ENCODE results near the gene TRIM31.

Gene TRIM31

DNA sequence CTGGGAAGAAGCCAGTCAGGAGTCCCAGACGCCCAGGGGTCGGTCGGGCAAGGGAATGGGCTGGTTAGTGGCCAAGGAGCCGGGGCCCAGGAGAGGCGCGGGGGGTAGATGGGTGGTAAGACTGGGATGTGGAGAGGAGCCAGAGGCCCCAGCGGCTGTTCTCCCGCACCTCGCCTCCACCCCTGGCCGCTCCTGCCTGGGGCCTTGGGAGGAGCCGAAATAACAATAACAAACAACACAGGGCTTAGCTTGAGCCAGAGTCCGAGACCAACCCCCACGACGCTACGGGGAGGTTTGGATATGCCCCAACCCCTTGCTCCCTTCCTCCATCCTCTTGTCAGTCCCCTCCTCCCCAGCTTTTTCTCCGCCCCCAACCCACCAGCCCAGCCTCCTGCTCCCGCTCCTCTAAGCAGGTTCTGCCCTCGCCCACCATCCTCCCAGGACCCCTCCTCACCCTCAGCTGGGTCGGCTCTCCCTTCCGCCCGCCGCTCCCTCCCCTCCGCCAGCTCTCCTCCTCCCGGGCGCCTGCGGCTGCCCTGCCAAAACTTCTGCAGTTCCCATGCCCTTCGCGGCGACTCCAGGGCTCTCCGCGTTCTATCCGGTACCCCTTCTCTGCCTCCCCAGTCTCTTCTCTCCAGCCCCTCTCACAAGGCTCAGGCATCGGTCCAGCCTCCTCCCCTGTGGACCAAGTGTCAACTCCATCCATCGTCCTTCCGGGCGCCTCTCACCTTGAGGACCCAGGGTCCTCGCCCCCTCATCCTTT, 38.4 kb downstream of the TRIM31 start:
- no peak for DNase-seq

DNA sequence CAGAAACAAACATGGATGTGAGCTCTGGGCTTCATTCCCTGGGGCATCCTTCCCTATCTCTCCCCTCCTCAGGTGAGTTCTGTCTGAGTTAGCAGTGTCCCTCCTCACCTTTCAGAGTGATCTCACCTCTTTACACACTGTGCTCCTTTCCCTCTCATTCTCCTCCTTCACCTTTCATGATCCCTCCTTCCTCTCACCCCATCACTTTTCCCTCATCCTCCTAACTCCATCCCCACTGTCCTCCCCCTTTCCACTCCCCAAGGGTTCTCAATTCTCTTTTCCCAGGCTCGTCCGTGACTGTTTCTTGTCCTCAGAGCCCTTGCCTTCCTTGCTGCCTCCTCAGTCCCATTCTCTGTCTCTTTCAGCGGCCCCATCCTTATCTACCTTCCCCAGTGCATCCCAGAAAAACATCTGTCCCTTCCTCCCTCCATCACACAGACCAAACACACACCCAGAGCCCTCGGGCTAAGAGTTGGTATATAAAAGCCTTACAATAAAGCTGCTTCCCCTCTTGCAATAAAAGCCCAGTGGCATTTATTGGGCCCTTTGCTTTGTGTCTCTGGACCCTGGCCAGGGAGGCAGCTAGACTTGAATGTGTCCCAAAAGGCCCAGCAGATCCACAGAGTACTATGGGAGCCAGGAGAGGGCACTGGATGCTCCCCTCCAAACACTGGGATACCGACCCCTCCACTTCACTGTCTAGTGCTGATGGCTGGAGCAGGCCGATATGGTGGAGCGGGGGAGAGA, 39.2 kb downstream of the TRIM31 start:
- no peak for DNase-seq

DNA sequence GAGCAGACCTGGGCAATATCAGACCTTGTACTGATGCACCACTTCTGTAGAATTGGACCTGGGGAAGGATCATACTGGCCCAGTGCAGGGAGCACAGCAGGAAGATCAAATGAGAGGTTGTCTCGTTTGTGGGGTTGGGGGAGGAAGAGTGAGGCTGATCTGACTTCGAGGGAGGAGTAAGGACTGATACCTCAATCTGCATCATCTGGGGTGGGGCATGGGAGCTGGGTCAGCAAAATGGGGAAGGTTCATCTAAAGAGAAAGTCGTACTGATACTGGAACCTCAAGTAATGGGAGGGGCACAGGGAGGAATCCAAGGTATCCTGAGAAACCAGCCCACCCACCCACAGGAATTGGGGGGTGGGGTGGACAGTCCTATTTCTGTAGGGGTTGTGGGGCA, 41.0 kb downstream of the TRIM31 start:
- DNase-seq = no peak

DNA sequence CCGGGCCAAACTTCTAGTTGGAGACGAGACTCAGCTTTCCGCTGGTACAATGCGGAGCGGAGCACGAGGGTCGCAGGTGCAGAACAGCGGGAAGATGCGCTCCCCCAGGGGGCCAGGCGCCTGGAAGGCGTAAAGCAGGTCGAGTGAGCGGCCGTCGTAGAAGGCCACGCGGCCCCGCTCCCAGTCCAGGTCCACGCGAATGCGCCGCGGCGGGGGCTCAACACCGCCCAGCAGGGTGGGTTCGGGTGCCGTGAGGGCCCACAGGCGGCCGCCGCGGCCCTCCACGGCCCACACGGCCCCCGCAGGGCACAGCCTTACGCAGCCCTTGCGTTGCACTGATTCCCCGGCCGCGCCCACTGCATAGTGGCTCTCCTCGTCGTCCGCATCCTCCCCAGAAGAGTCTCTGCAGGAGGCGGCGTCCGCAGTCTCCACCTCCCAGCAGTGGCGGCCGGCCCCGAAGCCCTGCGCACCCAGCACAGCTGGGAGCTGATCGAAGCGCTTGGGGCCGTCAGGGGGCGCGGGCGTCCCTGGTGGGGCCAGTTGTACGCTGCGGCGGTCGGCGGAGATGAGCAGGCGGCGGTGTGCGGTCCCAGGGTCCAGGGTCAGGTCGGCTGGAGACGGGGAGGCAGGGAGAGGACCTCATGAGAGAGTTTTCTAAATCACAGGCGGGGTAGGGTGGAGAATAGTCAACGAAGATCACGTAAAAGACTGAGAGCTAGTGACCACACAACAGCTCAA, 41.6 kb downstream of the TRIM31 start:
- DNase-seq = no peak

DNA sequence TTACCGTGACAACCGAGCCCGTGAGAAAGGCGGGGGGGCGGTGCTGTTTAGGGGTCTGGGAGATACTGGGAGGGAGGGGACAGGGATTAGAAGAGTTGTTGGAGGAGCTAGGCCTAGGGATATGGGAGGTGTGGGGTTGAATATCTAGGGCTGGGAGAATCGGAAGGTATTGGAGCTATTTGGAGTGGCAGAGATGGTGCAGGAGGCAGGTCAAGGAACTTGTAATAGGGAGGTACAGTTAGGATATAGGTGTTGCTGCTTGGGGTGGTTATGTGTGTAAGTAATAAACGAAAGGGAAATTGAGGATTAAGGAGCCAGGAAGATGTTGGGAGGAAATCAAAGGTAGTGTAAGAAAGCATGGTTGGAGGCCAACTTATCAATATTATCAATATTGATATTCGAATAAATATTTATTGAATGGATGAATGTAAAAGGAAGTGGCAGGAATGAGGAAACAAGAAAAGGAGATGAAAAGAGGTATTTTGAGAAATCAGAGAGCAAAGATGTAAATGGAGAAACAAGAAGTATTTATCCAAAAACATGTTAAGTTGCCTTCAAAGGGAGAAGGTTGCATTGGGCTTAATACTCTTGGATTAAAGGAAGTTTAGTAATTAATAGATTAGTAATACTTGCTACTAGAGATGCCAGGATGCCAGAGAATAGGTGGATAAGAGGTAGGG, 45.3 kb downstream of the TRIM31 start:
- no peak for DNase-seq

DNA sequence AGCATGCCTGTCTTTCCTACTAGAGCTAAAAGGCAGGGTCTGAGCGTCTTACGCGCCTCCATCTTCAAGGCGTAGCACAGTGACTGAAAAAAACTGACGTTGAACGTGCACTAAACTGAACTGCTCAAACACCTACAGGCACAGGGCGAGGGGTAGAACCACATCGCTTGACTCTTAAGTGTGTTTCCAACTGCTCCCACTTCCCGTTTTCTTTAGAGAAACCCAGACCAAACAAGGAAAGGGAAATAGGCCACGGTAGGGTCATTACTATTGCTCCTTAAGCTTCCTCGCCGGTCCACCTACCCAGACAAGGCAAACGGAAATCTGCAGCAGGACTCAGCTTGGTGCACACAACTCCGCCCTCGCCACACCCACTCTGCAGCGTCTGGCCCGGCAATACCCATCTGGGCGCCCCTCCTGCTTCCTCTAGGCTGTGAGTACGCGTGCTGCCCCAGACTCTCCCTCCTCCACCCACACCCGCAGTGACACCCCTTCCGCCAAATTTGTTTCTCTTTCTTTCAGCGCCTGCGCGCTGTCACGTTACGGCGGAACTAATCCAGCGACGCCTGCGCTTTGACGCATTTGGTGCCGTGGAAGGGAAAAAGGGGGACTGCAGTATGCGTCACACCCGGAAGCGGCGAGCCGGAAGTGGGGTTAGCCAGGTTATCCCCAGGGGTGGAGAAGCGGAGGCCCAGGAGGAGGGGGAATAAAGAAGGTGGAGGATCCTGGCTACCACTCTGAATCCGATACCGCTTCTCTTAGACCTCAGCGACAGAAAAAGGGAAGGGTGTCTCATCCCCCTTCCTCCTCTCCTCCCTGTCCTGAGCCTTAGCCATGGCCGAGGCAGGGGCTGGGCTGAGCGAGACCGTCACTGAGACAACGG, 46.1 kb downstream of the TRIM31 start, which contains the start of gene PPP1R11:
Gene PPP1R11 (plus strand): TSS at position 622 of the 883 bp plus-strand sequence. CDS start 213 bp downstream, at position 835.
- peak; percentile 99 for DNase-seq

DNA sequence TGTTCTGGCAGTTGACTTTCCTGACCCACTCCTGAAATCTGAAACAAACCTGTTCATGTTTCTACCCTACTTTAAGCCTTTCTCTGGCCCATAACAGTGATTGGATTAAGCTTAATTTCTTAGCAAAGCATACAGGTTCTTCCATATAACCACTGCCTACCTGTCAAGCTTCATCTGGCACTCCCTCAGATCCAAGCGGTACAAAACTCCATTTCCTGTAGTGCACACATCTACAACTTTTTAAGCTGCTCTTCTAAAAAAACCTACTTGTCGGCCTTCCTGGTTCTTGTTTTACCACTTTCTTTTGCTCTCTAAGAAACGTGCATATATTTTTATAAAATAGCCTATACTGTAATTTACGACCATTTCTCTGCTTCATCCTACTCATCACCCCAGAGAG, 46.8 kb downstream of the TRIM31 start:
- DNase-seq = no peak

DNA sequence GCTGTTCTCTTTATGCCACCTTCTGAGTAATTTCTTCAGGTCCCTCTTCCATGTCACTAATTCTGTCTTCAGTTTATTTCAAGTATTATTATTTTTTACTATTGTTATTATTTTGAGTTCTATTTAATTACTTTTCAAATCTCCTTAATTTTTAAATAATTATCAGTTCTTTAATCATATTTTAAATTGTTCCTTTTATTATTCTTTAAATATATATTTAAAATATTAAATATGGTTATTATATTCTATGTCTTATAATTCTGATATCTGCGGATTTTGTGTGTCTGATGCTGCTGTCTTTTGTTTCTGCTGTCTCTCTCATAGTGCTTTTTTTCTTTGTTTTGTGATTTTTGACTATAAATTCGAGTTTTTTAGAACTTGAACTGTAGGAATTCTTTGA, 49.6 kb downstream of the TRIM31 start:
- DNase-seq = no peak

DNA sequence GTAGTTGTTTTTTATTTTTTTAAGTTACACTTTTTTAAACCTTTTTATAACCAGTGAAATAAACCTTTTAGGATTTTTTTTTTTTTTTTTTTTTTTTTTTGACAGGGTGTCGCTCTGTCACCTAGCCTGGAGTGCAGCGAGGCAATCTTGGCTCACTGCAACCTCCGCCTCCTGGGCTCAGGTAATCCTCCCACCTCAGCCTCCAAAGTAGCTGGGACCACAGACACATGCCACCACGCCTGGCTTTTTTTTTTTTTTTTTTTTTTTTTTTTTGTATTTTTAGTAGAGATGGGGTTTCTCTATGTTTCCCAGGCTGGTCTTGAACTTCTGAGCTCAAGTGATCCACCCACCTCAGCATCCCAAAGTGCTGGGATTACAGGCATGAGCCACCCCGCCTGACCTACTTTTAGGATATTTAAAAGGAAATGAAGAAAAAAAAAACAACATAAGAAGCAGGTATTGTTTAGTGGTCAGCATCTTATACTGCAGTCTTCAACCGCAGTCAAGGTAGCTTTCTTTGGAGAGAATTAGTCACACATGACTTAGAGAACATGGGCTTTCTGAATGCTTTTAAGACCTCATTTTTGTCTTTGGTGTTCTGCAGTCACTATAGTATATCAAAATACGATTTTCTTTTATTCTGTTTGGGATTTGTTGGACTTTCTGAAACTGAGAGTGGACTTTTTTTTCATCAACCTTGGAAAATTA, 50.3 kb downstream of the TRIM31 start:
- DNase-seq = no peak

DNA sequence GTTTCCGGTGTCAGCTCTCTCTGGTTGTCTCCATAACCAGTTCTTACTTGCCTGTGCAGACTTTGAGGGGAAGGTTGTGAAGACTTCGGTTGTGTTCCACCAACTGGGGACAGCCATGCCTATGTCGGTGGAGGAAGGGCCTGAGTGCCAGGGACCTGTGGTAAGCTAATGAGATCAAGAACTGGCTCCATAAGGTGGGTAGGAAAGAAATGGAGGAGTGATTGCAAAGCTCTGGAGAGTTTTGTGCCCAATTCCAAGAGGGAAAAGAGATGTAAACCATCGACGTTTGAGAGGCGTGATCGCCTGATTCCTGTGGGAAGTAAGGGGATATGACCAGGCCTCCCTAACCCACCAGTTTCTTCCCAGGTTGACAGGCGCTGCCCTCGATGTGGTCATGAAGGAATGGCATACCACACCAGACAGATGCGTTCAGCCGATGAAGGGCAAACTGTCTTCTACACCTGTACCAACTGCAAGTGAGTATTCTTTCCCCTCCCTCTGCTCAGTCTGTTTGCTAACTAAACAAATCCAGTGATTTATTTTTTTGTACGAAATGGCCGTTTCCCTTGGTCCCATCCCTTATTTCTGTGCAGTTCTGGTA, 50.9 kb downstream of the TRIM31 start:
- no peak for DNase-seq

DNA sequence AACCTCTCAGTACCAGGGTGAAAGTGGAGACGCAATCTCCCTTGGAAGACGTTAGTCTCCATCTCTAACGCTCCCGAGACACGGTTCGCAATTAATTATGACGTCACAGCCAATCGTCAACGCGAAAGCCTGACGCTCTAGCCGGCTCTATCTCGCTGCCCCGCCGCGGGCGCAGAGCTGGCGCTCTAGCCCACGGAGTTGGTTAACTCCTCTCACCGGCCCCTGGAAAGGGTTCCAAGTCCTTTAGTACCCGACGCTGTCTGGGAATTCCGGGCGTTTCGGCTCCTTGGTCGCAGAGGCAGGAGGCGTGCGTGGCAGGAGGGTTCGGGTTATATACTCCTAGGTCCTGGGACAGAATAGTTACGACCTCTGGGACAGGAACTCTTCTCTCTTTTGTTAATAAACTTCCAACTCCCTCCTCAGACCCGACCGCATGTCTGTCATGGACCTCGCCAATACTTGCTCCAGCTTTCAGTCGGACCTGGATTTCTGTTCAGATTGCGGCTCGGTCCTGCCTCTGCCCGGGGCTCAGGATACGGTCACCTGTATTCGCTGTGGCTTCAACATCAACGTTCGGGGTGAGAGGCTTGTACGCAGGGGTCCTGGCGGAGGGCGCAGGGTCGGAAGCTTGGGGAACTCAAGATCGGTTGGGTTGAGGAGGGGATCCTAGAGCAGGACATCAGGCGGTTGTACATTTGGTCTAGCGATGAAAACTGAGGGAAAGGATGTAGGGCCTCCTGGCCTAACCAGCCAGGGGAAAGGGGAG, 51.6 kb downstream of the TRIM31 start, which contains the start of gene POLR1H:
Gene POLR1H (plus strand): TSS at position 174 of the 766 bp plus-strand sequence. CDS start 260 bp downstream, at position 434.
- peak; percentile 85 for DNase-seq

DNA sequence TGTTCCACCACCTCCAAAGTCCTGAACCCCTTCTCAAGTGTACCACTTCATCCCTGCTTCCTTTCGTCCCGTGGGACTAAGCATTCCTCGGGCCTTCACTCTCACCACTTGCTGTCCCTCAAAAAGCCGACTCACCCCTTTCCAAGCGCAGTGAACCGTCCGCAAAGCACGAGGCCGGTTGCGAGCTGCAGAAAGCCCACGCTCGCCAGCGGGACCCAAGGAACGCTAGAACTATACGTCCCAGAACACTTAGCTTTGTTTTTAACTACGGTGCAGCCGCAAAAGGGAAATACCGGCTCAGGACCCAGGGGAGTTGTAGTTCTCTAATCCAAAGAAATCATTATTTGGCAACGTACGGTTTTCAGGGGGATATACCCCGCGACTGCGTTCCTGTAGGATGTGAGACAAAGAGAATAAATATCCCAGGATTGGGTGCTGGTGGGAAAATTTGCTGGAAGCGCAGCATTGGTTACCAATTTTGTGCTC, 52.2 kb downstream of the TRIM31 start:
- peak; percentile 43 for DNase-seq

DNA sequence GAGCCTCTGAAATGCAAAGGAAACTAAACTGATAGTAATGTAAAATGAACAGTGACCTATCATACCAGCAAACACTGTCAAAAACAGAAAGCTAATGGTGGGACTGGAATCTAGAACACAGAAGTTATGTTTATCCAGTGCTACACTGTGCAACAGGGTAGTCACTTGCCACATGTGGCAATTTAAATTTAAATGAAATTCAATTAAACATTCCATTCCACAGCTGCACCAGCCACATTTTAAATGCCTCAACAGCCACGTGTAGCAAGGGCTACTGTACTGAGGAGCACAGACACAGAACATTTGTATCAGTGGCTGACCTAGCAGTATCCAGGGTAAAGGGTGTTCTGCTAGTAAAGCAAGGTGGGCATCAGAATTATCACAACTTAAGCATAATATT, 57.4 kb downstream of the TRIM31 start:
- no peak for DNase-seq

DNA sequence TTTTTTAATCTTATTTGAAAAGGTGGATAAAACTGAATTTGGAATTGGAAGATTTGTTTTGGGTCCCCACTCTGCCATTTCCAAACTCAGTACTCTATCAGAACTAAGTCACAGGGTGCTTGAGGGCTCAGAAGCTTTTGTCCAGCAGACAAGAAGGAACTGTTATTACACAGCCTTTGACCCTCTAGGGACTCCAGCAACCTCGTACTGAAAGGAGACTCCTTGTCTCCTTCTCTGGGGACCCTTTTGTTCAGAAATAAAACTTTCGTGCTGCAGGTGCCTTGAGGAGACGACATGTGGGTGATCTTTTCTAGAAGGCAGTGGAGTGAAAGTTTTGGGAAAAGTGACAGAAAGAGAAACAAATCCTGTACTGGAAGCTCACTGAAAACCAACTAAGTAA, 59.2 kb downstream of the TRIM31 start:
- no peak for DNase-seq

Data from GF-D8 (cell line).